SK-N-MC (cell line): ENCODE data around the gene MRTFA.

Experiments
- EZH2 ChIP-seq: fragments of 200-600 bp; sonication (generic); IDR thresholded peaks from one replicate; pipeline ENCODE4 v1.6.1; 2017; ENCODE audit warnings: antibody characterized with exemption
- FOXP2 ChIP-seq: optimal IDR thresholded peaks from 2 replicates; pipeline ENCODE3; 2011; ENCODE audit warnings: mild to moderate bottlenecking, moderate library complexity; ENCODE audit not compliant: insufficient read depth; ENCODE audit errors: extremely low read length, control extremely low read depth
- POLR2AphosphoS5 ChIP-seq: IDR thresholded peaks from 2 replicates; pipeline ENCODE4 v1.6.1; 2012; ENCODE audit warnings: mild to moderate bottlenecking, low read depth, low read length, borderline replicate concordance

DNA sequence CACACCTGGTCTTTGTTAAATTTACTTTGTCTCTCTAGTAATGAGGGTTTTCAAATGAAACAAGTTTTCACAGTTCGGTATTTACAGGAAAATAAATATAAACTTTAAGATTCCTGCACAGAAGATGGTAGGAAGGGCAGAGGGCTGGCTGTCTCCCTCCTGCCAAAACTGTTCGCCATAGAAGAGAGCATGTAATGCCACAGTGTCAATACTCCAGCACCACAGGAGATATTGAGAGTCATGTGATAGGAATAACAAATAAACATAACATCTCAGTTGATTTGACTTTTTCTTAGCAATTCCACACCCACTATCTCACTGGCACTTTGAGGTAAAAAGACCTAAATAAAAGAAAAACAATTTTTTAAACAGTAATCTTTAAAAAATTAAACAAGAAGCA is 100.9 kb downstream of the MRTFA start:
- no peak for TF ChIP-seq EZH2
- no peak for TF ChIP-seq POLR2AphosphoS5
- TF ChIP-seq FOXP2 = no peak
